HEK293 (cell line): ENCODE results near the gene NFKB1.

Source experiments
- CTCF ChIA-PET: fragments of 350-600 bp; formaldehyde crosslinking; extraction: SDS; loops from one replicate; lab custom pipeline; 2021; ENCODE audit warnings: antibody characterized with exemption; lab: Yijun Ruan, JAX
- POLR2A ChIA-PET: fragments of 300-600 bp; formaldehyde crosslinking; extraction: SDS; loops from one replicate; lab custom pipeline; 2020; ENCODE audit warnings: antibody characterized with exemption, inconsistent platforms; lab: Yijun Ruan, JAX
- H3K27ac ChIP-seq: fragments of 200-500 bp; sonication (Bioruptor generic); 2 replicates; pipeline ENCODE4 v1.5.1; 2014; ENCODE audit warnings: low read depth, low read length, control low read depth, inconsistent platforms; ENCODE audit errors: extremely low read depth
- H3K36me3 ChIP-seq, 2 experiments: fragments of 200-500 bp in 1 of 2; sonication (Bioruptor generic) in 1 of 2; 1 replicate in 1 of 2; 2 replicates in 1 of 2; pipeline ENCODE4 v1.5.1; 2014 to 2017; ENCODE audit warnings: inconsistent platforms in 2 of 2, low read length in 2 of 2; ENCODE audit not compliant: control insufficient read depth in 2 of 2, insufficient read depth in 1 of 2
- H3K4me1 ChIP-seq: fragments of 200-500 bp; sonication (Bioruptor generic); 2 replicates; pipeline ENCODE4 v1.5.1; 2014; ENCODE audit warnings: mild to moderate bottlenecking, low read length, inconsistent platforms; ENCODE audit not compliant: control insufficient read depth, insufficient read depth
- H3K4me3 ChIP-seq: 2 replicates; pipeline ENCODE4 v1.5.1; 2011; ENCODE audit warnings: low read depth, mild to moderate bottlenecking, control low read depth, low read length, moderate library complexity
- H3K9me3 ChIP-seq: fragments of 200-500 bp; sonication (Bioruptor generic); 2 replicates; pipeline ENCODE4 v1.5.1; 2014; ENCODE audit warnings: low read depth, low read length, inconsistent platforms; ENCODE audit not compliant: control insufficient read depth, insufficient read depth
- AEBP2 ChIP-seq: fragments of 450-650 bp; formaldehyde crosslinking; IDR thresholded peaks from 2 replicates; pipeline ENCODE4 v1.5.1; 2016; ENCODE audit warnings: missing biosample characterization, missing genetic modification characterization, borderline replicate concordance
- HIC1 ChIP-seq: fragments of 450-650 bp; formaldehyde crosslinking; IDR thresholded peaks from 2 replicates; pipeline ENCODE4 v1.5.1; 2016; ENCODE audit warnings: missing biosample characterization, missing genetic modification characterization
- IKZF3 ChIP-seq: fragments of 450-650 bp; IDR thresholded peaks from 2 replicates; pipeline ENCODE4 v1.5.0; 2018; ENCODE audit warnings: missing biosample characterization, mild to moderate bottlenecking, missing genetic modification characterization, moderate library complexity
- PRDM1 ChIP-seq: fragments of 450-650 bp; formaldehyde crosslinking; IDR thresholded peaks from 2 replicates; pipeline ENCODE4; 2016; ENCODE audit warnings: missing biosample characterization, missing genetic modification characterization
- YY2 ChIP-seq: fragments of 450-650 bp; formaldehyde crosslinking; IDR thresholded peaks from 2 replicates; pipeline ENCODE4 v1.5.1; 2016; ENCODE audit warnings: missing biosample characterization, missing genetic modification characterization
- ZFP69B ChIP-seq: fragments of 450-650 bp; formaldehyde crosslinking; IDR thresholded peaks from 2 replicates; pipeline ENCODE4 v1.5.1; 2016; ENCODE audit warnings: missing biosample characterization, missing genetic modification characterization
- ZIC2 ChIP-seq: fragments of 450-650 bp; formaldehyde crosslinking; IDR thresholded peaks from 2 replicates; pipeline ENCODE4 v1.5.1; 2016; ENCODE audit warnings: missing biosample characterization, missing genetic modification characterization
- ZNF146 ChIP-seq: fragments of 450-650 bp; formaldehyde crosslinking; IDR thresholded peaks from 2 replicates; pipeline ENCODE4 v1.5.1; 2016; ENCODE audit warnings: missing biosample characterization, missing genetic modification characterization
- ZNF155 ChIP-seq: fragments of 450-650 bp; formaldehyde crosslinking; IDR thresholded peaks from 2 replicates; pipeline ENCODE4 v1.5.1; 2016; ENCODE audit warnings: missing biosample characterization, missing genetic modification characterization
- ZNF16 ChIP-seq: fragments of 450-650 bp; formaldehyde crosslinking; IDR thresholded peaks from 2 replicates; pipeline ENCODE4 v1.5.1; 2016; ENCODE audit warnings: low read depth, missing biosample characterization, missing genetic modification characterization
- ZNF175 ChIP-seq: fragments of 450-650 bp; formaldehyde crosslinking; IDR thresholded peaks from 2 replicates; pipeline ENCODE4 v1.5.1; 2016; ENCODE audit warnings: missing biosample characterization, missing genetic modification characterization
- ZNF24 ChIP-seq: fragments of 450-650 bp; formaldehyde crosslinking; IDR thresholded peaks from 2 replicates; pipeline ENCODE4 v1.5.1; 2016; ENCODE audit warnings: missing biosample characterization, missing genetic modification characterization
- ZNF266 ChIP-seq: fragments of 450-650 bp; formaldehyde crosslinking; IDR thresholded peaks from 2 replicates; pipeline ENCODE4 v1.5.1; 2016; ENCODE audit warnings: missing biosample characterization, missing genetic modification characterization, low read depth
- TF ChIP-seq, protein P1 (sequence below): fragments of 450-650 bp; IDR thresholded peaks from 2 replicates; pipeline ENCODE4 v1.5.1; 2018; ENCODE audit warnings: missing biosample characterization, mild to moderate bottlenecking, missing genetic modification characterization
- TF ChIP-seq, protein P2 (sequence below): fragments of 450-650 bp; formaldehyde crosslinking; IDR thresholded peaks from 2 replicates; pipeline ENCODE4 v1.5.1; 2016; ENCODE audit warnings: missing biosample characterization, missing genetic modification characterization
- TF ChIP-seq, protein P3 (sequence below): IDR thresholded peaks from 2 replicates; pipeline ENCODE4 v1.6.1; 2011; ENCODE audit warnings: mild to moderate bottlenecking, low read depth, low read length, borderline replicate concordance
- TF ChIP-seq, protein P4 (sequence below): fragments of 450-650 bp; formaldehyde crosslinking; IDR thresholded peaks from 2 replicates; pipeline ENCODE4 v1.5.1; 2017; ENCODE audit warnings: missing biosample characterization, mild to moderate bottlenecking, missing genetic modification characterization, moderate library complexity

Gene NFKB1

DNA sequence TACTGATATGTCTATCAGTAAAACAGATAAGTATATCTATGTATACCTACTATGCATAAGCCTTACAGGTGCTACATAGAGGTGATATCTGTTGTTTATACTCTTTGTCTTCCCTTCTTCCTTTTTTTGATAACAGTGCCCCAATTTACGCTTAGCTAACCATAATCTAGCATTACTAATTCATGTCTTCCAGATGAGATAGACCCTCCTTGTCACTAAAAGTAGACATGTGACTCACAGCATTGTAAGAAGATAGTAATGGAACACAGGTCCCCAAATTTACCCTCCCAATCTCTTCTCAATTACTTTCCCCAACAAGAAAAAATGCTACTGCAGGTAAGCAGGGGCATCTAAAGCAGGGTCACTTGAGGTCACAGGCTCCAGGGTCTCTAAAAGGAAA, 7.9 kb upstream of the NFKB1 start:
- ChIA-PET CTCF (no interaction called here), POLR2A (no interaction called here)
- Histone ChIP-seq H3K27ac (no peak overlapping the region), H3K36me3 (no peaks in the 10 kb centered on the region), H3K9me3 (no peaks in the 10 kb centered on the region), H3K4me3 (no peak overlapping the region), H3K4me1 (no peaks in the 10 kb centered on the region)
- no peak for TF ChIP-seq ZNF155 (tag by site-specific recombination)
- TF ChIP-seq AEBP2 (tag by site-specific recombination) = no peak
- no peak for TF ChIP-seq ZNF175 (tag by site-specific recombination)
- TF ChIP-seq, protein P1, sequence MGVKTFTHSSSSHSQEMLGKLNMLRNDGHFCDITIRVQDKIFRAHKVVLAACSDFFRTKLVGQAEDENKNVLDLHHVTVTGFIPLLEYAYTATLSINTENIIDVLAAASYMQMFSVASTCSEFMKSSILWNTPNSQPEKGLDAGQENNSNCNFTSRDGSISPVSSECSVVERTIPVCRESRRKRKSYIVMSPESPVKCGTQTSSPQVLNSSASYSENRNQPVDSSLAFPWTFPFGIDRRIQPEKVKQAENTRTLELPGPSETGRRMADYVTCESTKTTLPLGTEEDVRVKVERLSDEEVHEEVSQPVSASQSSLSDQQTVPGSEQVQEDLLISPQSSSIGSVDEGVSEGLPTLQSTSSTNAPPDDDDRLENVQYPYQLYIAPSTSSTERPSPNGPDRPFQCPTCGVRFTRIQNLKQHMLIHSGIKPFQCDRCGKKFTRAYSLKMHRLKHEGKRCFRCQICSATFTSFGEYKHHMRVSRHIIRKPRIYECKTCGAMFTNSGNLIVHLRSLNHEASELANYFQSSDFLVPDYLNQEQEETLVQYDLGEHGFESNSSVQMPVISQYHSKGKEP (tag by site-specific recombination) = no peak
- no peak for TF ChIP-seq YY2
- TF ChIP-seq, protein P2, sequence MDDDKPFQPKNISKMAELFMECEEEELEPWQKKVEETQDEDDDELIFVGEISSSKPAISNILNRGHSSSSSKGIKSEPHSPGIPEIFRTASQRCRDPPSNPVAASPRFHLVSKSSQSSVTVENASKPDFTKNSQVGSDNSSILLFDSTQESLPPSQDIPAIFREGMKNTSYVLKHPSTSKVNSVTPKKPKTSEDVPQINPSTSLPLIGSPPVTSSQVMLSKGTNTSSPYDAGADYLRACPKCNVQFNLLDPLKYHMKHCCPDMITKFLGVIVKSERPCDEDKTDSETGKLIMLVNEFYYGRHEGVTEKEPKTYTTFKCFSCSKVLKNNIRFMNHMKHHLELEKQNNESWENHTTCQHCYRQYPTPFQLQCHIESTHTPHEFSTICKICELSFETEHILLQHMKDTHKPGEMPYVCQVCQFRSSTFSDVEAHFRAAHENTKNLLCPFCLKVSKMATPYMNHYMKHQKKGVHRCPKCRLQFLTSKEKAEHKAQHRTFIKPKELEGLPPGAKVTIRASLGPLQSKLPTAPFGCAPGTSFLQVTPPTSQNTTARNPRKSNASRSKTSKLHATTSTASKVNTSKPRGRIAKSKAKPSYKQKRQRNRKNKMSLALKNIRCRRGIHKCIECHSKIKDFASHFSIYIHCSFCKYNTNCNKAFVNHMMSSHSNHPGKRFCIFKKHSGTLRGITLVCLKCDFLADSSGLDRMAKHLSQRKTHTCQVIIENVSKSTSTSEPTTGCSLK = no peak
- TF ChIP-seq ZIC2 = no peak
- TF ChIP-seq ZNF266 (tag by site-specific recombination) = no peak
- TF ChIP-seq ZNF16 (tag by site-specific recombination) = no peak
- TF ChIP-seq ZNF146 = no peak
- TF ChIP-seq PRDM1 = no peak
- TF ChIP-seq ZNF24 = no peak
- TF ChIP-seq IKZF3 (tag by site-specific recombination) = no peak
- TF ChIP-seq ZFP69B (tag by site-specific recombination) = no peak
- TF ChIP-seq HIC1 = no peak
- TF ChIP-seq, protein P3, sequence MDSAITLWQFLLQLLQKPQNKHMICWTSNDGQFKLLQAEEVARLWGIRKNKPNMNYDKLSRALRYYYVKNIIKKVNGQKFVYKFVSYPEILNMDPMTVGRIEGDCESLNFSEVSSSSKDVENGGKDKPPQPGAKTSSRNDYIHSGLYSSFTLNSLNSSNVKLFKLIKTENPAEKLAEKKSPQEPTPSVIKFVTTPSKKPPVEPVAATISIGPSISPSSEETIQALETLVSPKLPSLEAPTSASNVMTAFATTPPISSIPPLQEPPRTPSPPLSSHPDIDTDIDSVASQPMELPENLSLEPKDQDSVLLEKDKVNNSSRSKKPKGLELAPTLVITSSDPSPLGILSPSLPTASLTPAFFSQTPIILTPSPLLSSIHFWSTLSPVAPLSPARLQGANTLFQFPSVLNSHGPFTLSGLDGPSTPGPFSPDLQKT = no peak
- TF ChIP-seq, protein P4, sequence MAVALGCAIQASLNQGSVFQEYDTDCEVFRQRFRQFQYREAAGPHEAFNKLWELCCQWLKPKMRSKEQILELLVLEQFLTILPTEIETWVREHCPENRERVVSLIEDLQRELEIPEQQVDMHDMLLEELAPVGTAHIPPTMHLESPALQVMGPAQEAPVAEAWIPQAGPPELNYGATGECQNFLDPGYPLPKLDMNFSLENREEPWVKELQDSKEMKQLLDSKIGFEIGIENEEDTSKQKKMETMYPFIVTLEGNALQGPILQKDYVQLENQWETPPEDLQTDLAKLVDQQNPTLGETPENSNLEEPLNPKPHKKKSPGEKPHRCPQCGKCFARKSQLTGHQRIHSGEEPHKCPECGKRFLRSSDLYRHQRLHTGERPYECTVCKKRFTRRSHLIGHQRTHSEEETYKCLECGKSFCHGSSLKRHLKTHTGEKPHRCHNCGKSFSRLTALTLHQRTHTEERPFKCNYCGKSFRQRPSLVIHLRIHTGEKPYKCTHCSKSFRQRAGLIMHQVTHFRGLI (tag by site-specific recombination) = no peak
